GM13977 (cell line): ENCODE data around the gene PACC1.

ENCODE experiments used
- DNase-seq: peaks from one replicate; pipeline ENCODE4 v3.0.0; 2012; ENCODE audit warnings: low spot score
- in situ Hi-C: fragments of 300-500 bp; cut with MboI; formaldehyde crosslinking; loops from one replicate; pipeline ENCODE4 v1.12.0; 2022; ENCODE audit warnings: low sequenced_read_pairs, low pct_unique_long_range_greater_than_20kb, mixed read lengths, inconsistent platforms; ENCODE audit not compliant: unreplicated experiment
- TF ChIP-seq, protein P1 (sequence below): IDR thresholded peaks from 2 replicates; pipeline ENCODE4 v1.5.1; 2012; ENCODE audit warnings: mild to moderate bottlenecking, control low read depth; ENCODE audit not compliant: insufficient read depth; ENCODE audit errors: extremely low read depth, missing control alignments

The PACC1 gene

GRCh38 chr1:212414328-212415106 lies at the start of gene PACC1:
Gene PACC1 (minus strand): TSS chr1:212414886. CDS start chr1:212414757, 129 bp downstream.
- in situ Hi-C loops: no loop called here
- TF ChIP-seq, protein P1, sequence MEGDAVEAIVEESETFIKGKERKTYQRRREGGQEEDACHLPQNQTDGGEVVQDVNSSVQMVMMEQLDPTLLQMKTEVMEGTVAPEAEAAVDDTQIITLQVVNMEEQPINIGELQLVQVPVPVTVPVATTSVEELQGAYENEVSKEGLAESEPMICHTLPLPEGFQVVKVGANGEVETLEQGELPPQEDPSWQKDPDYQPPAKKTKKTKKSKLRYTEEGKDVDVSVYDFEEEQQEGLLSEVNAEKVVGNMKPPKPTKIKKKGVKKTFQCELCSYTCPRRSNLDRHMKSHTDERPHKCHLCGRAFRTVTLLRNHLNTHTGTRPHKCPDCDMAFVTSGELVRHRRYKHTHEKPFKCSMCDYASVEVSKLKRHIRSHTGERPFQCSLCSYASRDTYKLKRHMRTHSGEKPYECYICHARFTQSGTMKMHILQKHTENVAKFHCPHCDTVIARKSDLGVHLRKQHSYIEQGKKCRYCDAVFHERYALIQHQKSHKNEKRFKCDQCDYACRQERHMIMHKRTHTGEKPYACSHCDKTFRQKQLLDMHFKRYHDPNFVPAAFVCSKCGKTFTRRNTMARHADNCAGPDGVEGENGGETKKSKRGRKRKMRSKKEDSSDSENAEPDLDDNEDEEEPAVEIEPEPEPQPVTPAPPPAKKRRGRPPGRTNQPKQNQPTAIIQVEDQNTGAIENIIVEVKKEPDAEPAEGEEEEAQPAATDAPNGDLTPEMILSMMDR: no peak
- peak; percentile 97 for DNase-seq

DNA sequence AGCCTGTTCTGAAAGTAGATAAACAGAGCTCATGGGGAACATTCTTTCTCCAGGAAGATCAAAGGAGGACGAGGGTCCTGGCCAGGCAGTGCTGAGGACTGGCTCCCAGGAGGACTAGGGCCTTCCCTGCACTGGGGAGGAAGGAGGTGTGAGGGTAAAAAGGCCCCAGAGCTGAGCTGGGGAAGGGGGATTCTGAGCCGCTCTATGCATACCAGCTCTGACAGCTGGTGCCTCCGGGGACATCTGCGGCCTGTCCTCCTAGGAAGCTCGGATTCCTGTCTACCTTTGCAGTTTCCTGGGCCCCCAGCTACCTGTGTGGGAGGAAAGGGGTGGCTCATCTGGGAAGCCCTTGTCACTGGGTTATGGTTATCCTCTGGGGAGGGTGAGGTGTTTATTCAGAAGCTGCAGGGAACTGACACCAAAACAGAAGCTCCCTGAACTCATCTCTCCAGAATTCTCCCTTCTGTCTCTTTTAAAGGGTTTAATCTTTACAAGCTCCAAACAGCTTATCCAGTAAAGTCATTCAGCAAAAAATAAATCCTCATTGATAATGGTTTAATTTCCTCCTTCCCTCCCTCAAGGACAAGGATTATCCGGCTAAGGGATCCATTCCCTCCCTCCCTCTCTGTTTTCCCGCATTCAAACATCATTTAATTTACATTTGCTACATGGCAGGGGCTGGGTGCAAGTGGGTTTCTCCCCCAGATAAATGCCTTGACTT lies 49.0 kb upstream of the PACC1 start:
- TF ChIP-seq, protein P1: no peak
- no peak for DNase-seq
- in situ Hi-C loops: loop anchor here (25.0 kb wide), 1 partner anchor 524 kb away; no protein-coding TSS in a partner anchor

GRCh38 chr1:212461916-212462660 lies 47.4 kb upstream of the PACC1 start:
- DNase-seq: no peak
- in situ Hi-C loops: loop anchor here (25.0 kb wide), 1 partner anchor 525 kb away; no protein-coding TSS in a partner anchor
- TF ChIP-seq, protein P1: no peak

DNA sequence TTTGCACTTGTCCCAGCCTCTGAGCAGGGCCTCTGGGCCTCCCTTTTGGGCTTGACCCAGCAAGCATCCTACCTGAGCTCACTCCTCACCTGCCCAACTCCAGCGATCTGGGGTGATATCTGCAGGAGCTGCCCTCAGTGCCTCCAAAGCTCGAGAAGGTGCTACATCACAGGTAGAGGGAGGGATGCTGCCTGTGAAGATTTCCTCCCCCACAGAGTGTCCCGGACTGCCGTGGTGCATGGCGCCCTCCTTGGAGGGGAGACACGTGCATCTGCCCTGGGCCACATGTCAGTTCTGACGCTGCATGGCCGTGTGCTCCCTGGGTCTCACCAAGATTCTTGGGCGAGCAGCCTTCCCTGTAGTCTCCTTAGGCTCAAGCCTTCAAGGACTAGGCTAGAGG lies 45.7 kb upstream of the PACC1 start:
- TF ChIP-seq, protein P1: no peak
- in situ Hi-C loops: loop anchor here (25.0 kb wide), 1 partner anchor 527 kb away; no protein-coding TSS in a partner anchor
- no peak for DNase-seq

DNA sequence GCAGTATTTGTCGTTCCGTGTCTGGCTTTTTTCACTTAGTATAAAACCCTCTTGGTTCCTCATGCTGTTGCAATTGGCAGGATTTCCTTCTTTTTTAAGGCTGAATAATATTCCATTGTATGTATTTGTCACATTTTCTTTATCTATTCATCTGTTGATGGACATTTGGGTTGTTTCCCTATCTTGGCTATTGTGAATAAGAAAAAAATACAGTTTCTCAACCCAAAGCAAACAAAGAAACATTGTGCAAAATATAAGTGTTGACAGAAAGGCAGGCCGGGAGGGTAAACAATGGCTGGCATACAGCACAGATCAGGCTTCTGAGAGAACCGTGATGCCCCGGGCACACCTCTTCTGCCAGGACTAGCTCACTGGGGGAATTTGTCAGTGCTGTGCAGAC lies 45.0 kb upstream of the PACC1 start:
- in situ Hi-C loops: loop anchor here (25.0 kb wide), 1 partner anchor 528 kb away; no protein-coding TSS in a partner anchor
- TF ChIP-seq, protein P1: no peak
- DNase-seq: no peak

DNA sequence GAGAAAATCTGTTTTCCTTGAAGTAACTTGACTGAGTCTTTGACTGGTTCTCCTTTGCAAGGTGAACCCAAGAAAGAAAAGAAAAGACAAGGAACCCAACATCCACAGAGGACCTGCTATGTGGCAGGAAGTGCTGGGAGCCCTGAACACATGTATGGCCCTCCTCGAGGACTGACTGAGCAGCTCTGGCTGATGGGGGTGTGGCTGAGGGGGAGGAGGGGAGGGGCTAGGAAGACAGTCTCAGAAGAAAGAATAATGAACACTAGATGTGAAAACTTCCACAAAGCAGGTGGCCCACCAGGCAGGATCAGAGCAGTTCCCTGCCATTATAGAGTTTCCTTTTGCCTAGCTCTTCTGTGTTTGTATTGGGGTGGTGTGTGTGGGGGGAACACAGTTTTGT lies 44.1 kb upstream of the PACC1 start:
- in situ Hi-C loops: loop anchor here (25.0 kb wide), 1 partner anchor 528 kb away; no protein-coding TSS in a partner anchor
- DNase-seq: no peak
- TF ChIP-seq, protein P1: no peak
